ENCODE measurements around the gene SURF2. TPM values are rescaled to one million over a fixed set of nuclear protein-coding genes. Genes with fewer than 3 reads are reported as not detected.
A peak's percentile ranks its signal among the peaks of the same experiment; 100 is the strongest.

Gene SURF2
- total RNA-seq, 6 donors from 2014 or later, result 18.1 to 31.5 (median 21.7) TPM

GRCh38 chr9:133348718-133349573 lies 7.4 kb upstream of the SURF2 start:
- DNase-seq, result no peak
- peaks cover 24 to 39% (median 26%) of the 10 kb centered on the region in 4 donors for H3K4me1 ChIP-seq
- H3K27me3 ChIP-seq, result no peaks in the 10 kb centered on the region
- peak overlapping the region; percentile 72 to 98 (median 86) for H3K4me3 ChIP-seq
- H3K27ac ChIP-seq, result peak overlapping the region; percentile 84 to 96 (median 92)
- TF ChIP-seq CTCF (IDR thresholded peaks at IDR 0.05), result no peak
- no peak for TF ChIP-seq EP300 (IDR thresholded peaks at IDR 0.05)
- TF ChIP-seq POLR2AphosphoS5 (IDR thresholded peaks at IDR 0.05), result no peak
- no peak for TF ChIP-seq POLR2A (IDR thresholded peaks at IDR 0.05)
- 21 to 23% methylated on average over 21 to 25 of the region's 25 CpGs for WGBS, 2 donors
- H3K36me3 ChIP-seq, result peaks cover 31 to 69% (median 56%) of the 10 kb centered on the region in 4 donors
- ATAC-seq (ENCODE audit: low FRiP score in 2 of 2), result no peak
- no peaks in the 10 kb centered on the region for H3K9me3 ChIP-seq

- Histone ChIP-seq H3K9me3 (no peaks in the 10 kb centered on the region), H3K36me3 (peaks cover 31 to 58% (median 46%) of the 10 kb centered on the region in 4 donors), H3K27me3 (no peaks in the 10 kb centered on the region), H3K4me1 (peaks cover 29 to 46% (median 31%) of the 10 kb centered on the region in 4 donors), H3K4me3 (peak overlapping the region in 1 of 4 donors; percentile 72), H3K27ac (no peak overlapping the region)
- 80 to 81% methylated on average over 15 of the region's 15 CpGs for WGBS, 2 donors
- no peak for DNase-seq
- no peak for TF ChIP-seq POLR2AphosphoS5 (IDR thresholded peaks at IDR 0.05)
- no peak for TF ChIP-seq POLR2A (IDR thresholded peaks at IDR 0.05)
- no peak for TF ChIP-seq EP300 (IDR thresholded peaks at IDR 0.05)
- ATAC-seq (ENCODE audit: low FRiP score in 2 of 2), result no peak
Observed at GRCh38 chr9:133349965-133350616, 6.3 kb upstream of the SURF2 start.

- ATAC-seq (ENCODE audit: low FRiP score in 2 of 2) (no peak), DNase-seq (no peak)
- Histone ChIP-seq H3K4me3 (no peak overlapping the region), H3K27ac (no peak overlapping the region), H3K27me3 (no peaks in the 10 kb centered on the region), H3K36me3 (peaks cover 31 to 50% (median 39%) of the 10 kb centered on the region in 4 donors), H3K9me3 (no peaks in the 10 kb centered on the region), H3K4me1 (peaks cover 30 to 49% (median 33%) of the 10 kb centered on the region in 4 donors)
- WGBS, 2 donors, result 96% methylated on average over 3 of the region's 3 CpGs
- TF ChIP-seq POLR2AphosphoS5 (IDR thresholded peaks at IDR 0.05) (no peak), CTCF (IDR thresholded peaks at IDR 0.05) (no peak), POLR2A (IDR thresholded peaks at IDR 0.05) (no peak), EP300 (IDR thresholded peaks at IDR 0.05) (no peak)
Observed at GRCh38 chr9:133351526-133351907, 4.8 kb upstream of the SURF2 start.

- 78 to 82% methylated on average over 12 to 14 of the region's 14 CpGs for WGBS, 2 donors
- DNase-seq (no peak), ATAC-seq (ENCODE audit: low FRiP score in 2 of 2) (no peak)
- TF ChIP-seq EP300 (IDR thresholded peaks at IDR 0.05) (no peak), CTCF (IDR thresholded peaks at IDR 0.05) (peak in 4 of 6 experiments; percentile 20 to 50 (median 32)), POLR2A (IDR thresholded peaks at IDR 0.05) (peak in 1 of 4 donors; percentile 10), POLR2AphosphoS5 (IDR thresholded peaks at IDR 0.05) (no peak)
- no peaks in the 10 kb centered on the region for H3K27me3 ChIP-seq
- H3K27ac ChIP-seq, result no peak overlapping the region
- H3K9me3 ChIP-seq, result no peaks in the 10 kb centered on the region
- peaks cover 29 to 48% (median 31%) of the 10 kb centered on the region in 4 donors for H3K4me1 ChIP-seq
- H3K36me3 ChIP-seq, result peaks cover 31 to 50% (median 39%) of the 10 kb centered on the region in 4 donors
- H3K4me3 ChIP-seq, result no peak overlapping the region
Observed at GRCh38 chr9:133351908-133352634, 4.3 kb upstream of the SURF2 start.

All from upper lobe of left lung (tissue), 6 donors.